CD4-positive, alpha-beta memory T cell (primary cell): ENCODE measurements around the gene IGFBP5. TPM values are rescaled to one million over a fixed set of nuclear protein-coding genes. Genes with fewer than 3 reads are reported as not detected.
A peak's percentile ranks its signal among the peaks of the same experiment; 100 is the strongest.

Experiments
- CTCF ChIA-PET: fragments of 350-600 bp; sonication (Branson Sonifier 250); formaldehyde crosslinking; loops from one replicate; lab custom pipeline; 2021; ENCODE audit warnings: inconsistent platforms; ENCODE audit not compliant: partially characterized antibody; lab: Charles Lee
- POLR2A ChIA-PET: fragments of 350-600 bp; sonication (Branson Sonifier 250); formaldehyde crosslinking; loops from one replicate; lab custom pipeline; 2021; ENCODE audit not compliant: partially characterized antibody; lab: Charles Lee
- DNase-seq, 5 donors: peaks; one replicate each; pipeline versions ENCODE4 v3.0.0 to v3.0.0-alpha.2; 2020 to 2022; ENCODE audit warnings: mixed read lengths in 1 of 5
- H3K27ac ChIP-seq: one replicate; pipeline ENCODE4 v1.7.0; 2013; ENCODE audit warnings: low read depth, low read length
- H3K27me3 ChIP-seq: 2 replicates; pipeline ENCODE4 v1.7.0; 2013; ENCODE audit warnings: mild to moderate bottlenecking, low read length, moderate library complexity; ENCODE audit not compliant: insufficient read depth
- H3K36me3 ChIP-seq: 2 replicates; pipeline ENCODE4 v1.7.0; 2013; ENCODE audit warnings: mild to moderate bottlenecking, low read length, moderate library complexity; ENCODE audit not compliant: insufficient read depth
- H3K4me1 ChIP-seq: 2 replicates; pipeline ENCODE4 v1.7.0; 2013; ENCODE audit warnings: mild to moderate bottlenecking, low read length, moderate library complexity; ENCODE audit not compliant: insufficient read depth
- H3K4me3 ChIP-seq, 2 donors: one replicate each; pipeline ENCODE4 v1.7.0; 2013; ENCODE audit warnings: low read length in 2 of 2, mild to moderate bottlenecking in 1 of 2
- H3K9me3 ChIP-seq, 2 donors: one replicate each; pipeline ENCODE4 v1.7.0; 2013; ENCODE audit warnings: low read length in 2 of 2, control low read depth in 1 of 2; ENCODE audit not compliant: control insufficient read depth in 1 of 2
- H3K27ac Mint-ChIP-seq, 7 donors: one replicate each; pipeline ENCODE4 v1.8.0; 2020 to 2021; ENCODE audit warnings: mixed read lengths in 7 of 7, mild to moderate bottlenecking in 6 of 7, inconsistent platforms in 3 of 7, moderate library complexity in 3 of 7
- H3K27me3 Mint-ChIP-seq, 2 donors: one replicate each; pipeline ENCODE4 v1.8.0; 2020 to 2021; ENCODE audit warnings: mixed read lengths in 2 of 2
- H3K36me3 Mint-ChIP-seq, 2 donors: one replicate each; pipeline ENCODE4 v1.8.0; 2020 to 2021; ENCODE audit warnings: mixed read lengths in 2 of 2, inconsistent platforms in 1 of 2, mild to moderate bottlenecking in 1 of 2
- H3K4me1 Mint-ChIP-seq, 4 donors: one replicate each; pipeline ENCODE4 v1.8.0; 2020 to 2021; ENCODE audit warnings: mixed read lengths in 4 of 4, mild to moderate bottlenecking in 1 of 4
- H3K4me3 Mint-ChIP-seq, 8 donors: one replicate each; pipeline ENCODE4 v1.8.0; 2020 to 2021; ENCODE audit warnings: mixed read lengths in 8 of 8, mild to moderate bottlenecking in 7 of 8, moderate library complexity in 6 of 8, inconsistent platforms in 3 of 8
- H3K9me3 Mint-ChIP-seq, 8 donors: one replicate each; pipeline ENCODE4 v1.8.0; 2020 to 2021; ENCODE audit warnings: mixed read lengths in 8 of 8, mild to moderate bottlenecking in 5 of 8, inconsistent platforms in 3 of 8, moderate library complexity in 1 of 8
- intact Hi-C: fragments of 100-400 bp; cut with micrococcal nuclease; formaldehyde crosslinking; loops from one replicate; pipeline ENCODE4 v1.15.1; 2023
- polyA plus RNA-seq, 2 donors: library from polyadenylated mRNA; unstranded; fragments of 300-500 nt; fragmentation: Illumina TruSeq; gene quantifications; one replicate each; pipeline ENCODE4 v1.2.3, GENCODE V29; 2021
- total RNA-seq, 2 experiments: library from RNA; stranded (reverse); gene quantifications; one replicate each; pipeline ENCODE4 v1.2.3, GENCODE V29; 2021

IGFBP5 gene
- total and polyA plus RNA-seq, 4 experiments from 2014 or later: 0.23 TPM; not detected in 3

- Mint-ChIP-seq H3K9me3 (no peaks in the 10 kb centered on the region), H3K27me3 (peaks cover 14 to 32% of the 10 kb centered on the region in 2 donors)
Measured at GRCh38 chr2:216680951-216681629, 14.3 kb downstream of the IGFBP5 start.

DNA sequence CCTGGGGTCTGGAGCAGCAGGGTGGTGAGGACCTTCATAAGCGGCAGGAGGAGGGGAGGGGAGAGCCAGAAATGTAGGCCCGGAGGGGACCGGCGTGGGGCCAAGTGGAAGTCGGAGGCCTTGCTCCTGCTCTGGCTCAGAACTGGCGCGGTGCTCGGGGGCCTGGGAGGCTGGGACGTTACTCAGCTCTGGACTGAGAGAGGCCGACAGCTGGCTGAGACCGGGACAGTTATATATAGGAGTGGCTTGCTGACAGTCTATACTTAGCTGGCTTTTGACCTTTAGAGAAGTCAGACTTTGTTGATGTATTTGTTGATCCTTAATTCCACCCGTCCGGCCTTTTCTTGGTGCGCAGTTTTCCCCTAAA lies 15.7 kb downstream of the IGFBP5 start:
- H3K9me3 Mint-ChIP-seq: no peaks in the 10 kb centered on the region
- no peak overlapping the region for H3K4me3 Mint-ChIP-seq
- no peak overlapping the region for H3K27ac ChIP-seq
- H3K36me3 ChIP-seq: no peaks in the 10 kb centered on the region
- DNase-seq: no peak
- intact Hi-C loops: no loop called here
- H3K27me3 Mint-ChIP-seq: peaks cover 13 to 26% of the 10 kb centered on the region in 2 donors
- H3K36me3 Mint-ChIP-seq: no peaks in the 10 kb centered on the region
- H3K27ac Mint-ChIP-seq: no peak overlapping the region
- H3K27me3 ChIP-seq: no peaks in the 10 kb centered on the region
- ChIA-PET POLR2A (no interaction called here), CTCF (interaction anchor here (1.5 to 2.3 kb wide), 2 partner anchors 24 to 1033 kb away, joined by 3 to 12 read pairs; no protein-coding TSS in a partner anchor)
- no peaks in the 10 kb centered on the region for H3K4me1 ChIP-seq
- H3K4me3 ChIP-seq: no peak overlapping the region
- H3K4me1 Mint-ChIP-seq: peaks cover 0 to 6% (median 4%) of the 10 kb centered on the region in 4 donors
- no peaks in the 10 kb centered on the region for H3K9me3 ChIP-seq

More at GRCh38 chr2:216680951-216681629, 14.3 kb downstream of the IGFBP5 start:
- H3K4me1 Mint-ChIP-seq: peaks cover 0 to 6% (median 4%) of the 10 kb centered on the region in 4 donors
- ChIA-PET CTCF (interaction anchor here (1.0 to 6.8 kb wide), 5 partner anchors 10 to 1075 kb away, joined by 3 to 89 read pairs (median 5); no protein-coding TSS in a partner anchor), POLR2A (no interaction called here)
- no peaks in the 10 kb centered on the region for H3K9me3 ChIP-seq
- no peaks in the 10 kb centered on the region for H3K27me3 ChIP-seq
- no peaks in the 10 kb centered on the region for H3K4me1 ChIP-seq
- no peak overlapping the region for H3K4me3 Mint-ChIP-seq
- intact Hi-C loops: no loop called here
- no peak overlapping the region for H3K27ac ChIP-seq
- no peaks in the 10 kb centered on the region for H3K36me3 Mint-ChIP-seq
- H3K4me3 ChIP-seq: no peak overlapping the region
- H3K27ac Mint-ChIP-seq: peak overlapping the region in 1 of 7 donors; percentile 35
- no peaks in the 10 kb centered on the region for H3K36me3 ChIP-seq
- DNase-seq: no peak

GRCh38 chr2:216678813-216679657 lies 16.3 kb downstream of the IGFBP5 start:
- H3K27ac Mint-ChIP-seq: no peak overlapping the region
- H3K27me3 Mint-ChIP-seq: peaks cover 13 to 23% of the 10 kb centered on the region in 2 donors
- peaks cover 0 to 6% (median 4%) of the 10 kb centered on the region in 4 donors for H3K4me1 Mint-ChIP-seq
- no peaks in the 10 kb centered on the region for H3K36me3 ChIP-seq
- no peaks in the 10 kb centered on the region for H3K4me1 ChIP-seq
- CTCF ChIA-PET: interaction anchor here (1.5 to 2.3 kb wide), 2 partner anchors 24 to 1034 kb away, joined by 3 to 12 read pairs; no protein-coding TSS in a partner anchor
- H3K27ac ChIP-seq: no peak overlapping the region
- no peaks in the 10 kb centered on the region for H3K27me3 ChIP-seq
- H3K9me3 ChIP-seq: no peaks in the 10 kb centered on the region
- POLR2A ChIA-PET: no interaction called here
- H3K4me3 Mint-ChIP-seq: no peak overlapping the region
- no peaks in the 10 kb centered on the region for H3K36me3 Mint-ChIP-seq
- DNase-seq: no peak
- H3K4me3 ChIP-seq: no peak overlapping the region
- H3K9me3 Mint-ChIP-seq: peaks cover 0 to under 1% (median 0%) of the 10 kb centered on the region in 8 donors
- intact Hi-C loops: no loop called here

DNA sequence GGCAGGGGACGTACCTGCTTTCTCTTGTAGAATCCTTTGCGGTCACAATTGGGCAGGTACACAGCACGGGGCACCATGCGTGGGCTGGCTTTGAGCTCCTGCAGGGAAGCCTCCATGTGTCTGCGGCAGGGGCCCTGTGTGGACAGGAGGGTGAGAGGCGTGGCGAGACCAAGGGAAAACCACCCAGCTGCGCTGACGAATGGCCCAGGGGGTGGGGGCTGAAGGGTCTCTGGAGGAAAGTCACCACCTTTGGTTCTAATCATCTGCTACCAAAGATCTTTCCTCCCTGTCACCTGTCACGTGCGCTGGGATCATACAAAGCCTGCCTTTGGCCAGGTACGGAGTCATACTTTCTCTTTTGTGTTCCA lies 17.3 kb downstream of the IGFBP5 start:
- Histone ChIP-seq H3K4me1 (no peaks in the 10 kb centered on the region), H3K36me3 (no peaks in the 10 kb centered on the region), H3K4me3 (no peak overlapping the region), H3K27me3 (no peaks in the 10 kb centered on the region), H3K27ac (no peak overlapping the region), H3K9me3 (no peaks in the 10 kb centered on the region)
- H3K36me3 Mint-ChIP-seq: no peaks in the 10 kb centered on the region
- peaks cover 0 to 6% (median 4%) of the 10 kb centered on the region in 4 donors for H3K4me1 Mint-ChIP-seq
- POLR2A ChIA-PET: no interaction called here
- H3K27me3 Mint-ChIP-seq: peaks cover 8 to 17% of the 10 kb centered on the region in 2 donors
- CTCF ChIA-PET: interaction anchor here (2.1 kb wide), 1 partner anchor 8 kb away, joined by 5 read pairs; no protein-coding TSS in a partner anchor
- H3K9me3 Mint-ChIP-seq: peaks cover 0 to 1% (median 0%) of the 10 kb centered on the region in 8 donors
- intact Hi-C loops: no loop called here
- no peak for DNase-seq
- no peak overlapping the region for H3K4me3 Mint-ChIP-seq
- H3K27ac Mint-ChIP-seq: no peak overlapping the region

DNA sequence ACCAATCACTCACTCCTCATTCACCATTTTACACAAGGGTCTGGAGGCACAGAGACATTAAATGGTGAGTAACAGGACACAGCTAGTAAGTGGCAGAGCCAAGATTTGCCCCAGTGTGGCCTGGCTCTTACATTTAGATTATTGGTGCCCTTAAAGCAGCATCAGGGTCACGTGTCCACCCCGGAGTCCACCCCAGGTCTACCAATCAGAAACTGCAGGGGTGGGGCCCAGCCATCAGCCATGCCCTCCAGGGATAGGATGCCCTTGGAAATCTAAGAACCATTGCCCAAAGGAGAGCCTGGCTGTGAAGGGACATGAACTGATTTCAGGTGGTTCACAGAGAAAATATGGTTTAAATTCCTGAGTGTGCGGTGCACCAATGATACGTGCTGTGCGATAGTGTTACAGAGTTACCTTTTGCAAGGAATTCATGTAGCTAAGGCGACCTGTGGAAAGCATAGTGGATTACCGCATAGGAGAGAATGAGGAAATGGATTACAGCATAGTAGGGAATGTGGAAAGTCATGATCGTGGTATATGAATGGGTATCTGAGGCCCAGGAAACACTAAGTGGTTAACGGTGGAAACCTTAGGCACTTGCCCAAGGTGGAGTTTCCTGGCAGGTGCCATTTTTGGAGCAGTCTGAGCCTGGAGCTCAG lies 17.8 kb downstream of the IGFBP5 start:
- Histone ChIP-seq H3K36me3 (no peaks in the 10 kb centered on the region), H3K4me1 (no peaks in the 10 kb centered on the region), H3K27ac (no peak overlapping the region), H3K9me3 (no peaks in the 10 kb centered on the region), H3K27me3 (no peaks in the 10 kb centered on the region), H3K4me3 (no peak overlapping the region)
- Mint-ChIP-seq H3K4me3 (no peak overlapping the region), H3K9me3 (peaks cover 0 to 1% (median 0%) of the 10 kb centered on the region in 8 donors), H3K36me3 (no peaks in the 10 kb centered on the region), H3K27me3 (peaks cover 8 to 17% of the 10 kb centered on the region in 2 donors), H3K4me1 (peaks cover 0 to 6% (median 4%) of the 10 kb centered on the region in 4 donors), H3K27ac (peak overlapping the region in 1 of 7 donors; percentile 23)
- CTCF ChIA-PET: interaction anchor here (1.6 to 2.1 kb wide), 2 partner anchors 9 to 1035 kb away, joined by 5 read pairs; no protein-coding TSS in a partner anchor
- intact Hi-C loops: no loop called here
- POLR2A ChIA-PET: no interaction called here
- DNase-seq: no peak

GRCh38 chr2:216676630-216677029 lies 18.7 kb downstream of the IGFBP5 start:
- no peaks in the 10 kb centered on the region for H3K4me1 Mint-ChIP-seq
- Histone ChIP-seq H3K9me3 (no peaks in the 10 kb centered on the region), H3K27me3 (no peaks in the 10 kb centered on the region), H3K27ac (no peak overlapping the region), H3K4me1 (no peaks in the 10 kb centered on the region), H3K4me3 (no peak overlapping the region), H3K36me3 (no peaks in the 10 kb centered on the region)
- ChIA-PET CTCF (interaction anchor here (1.6 to 2.1 kb wide), 2 partner anchors 10 to 1036 kb away, joined by 5 read pairs; no protein-coding TSS in a partner anchor), POLR2A (no interaction called here)
- peaks cover 0 to 1% (median 0%) of the 10 kb centered on the region in 8 donors for H3K9me3 Mint-ChIP-seq
- no peak overlapping the region for H3K27ac Mint-ChIP-seq
- no peaks in the 10 kb centered on the region for H3K36me3 Mint-ChIP-seq
- no peak for DNase-seq
- no peak overlapping the region for H3K4me3 Mint-ChIP-seq
- intact Hi-C loops: no loop called here
- H3K27me3 Mint-ChIP-seq: peaks cover 8 to 14% of the 10 kb centered on the region in 2 donors
